Measurements from ENCODE around the gene CATSPERD. TPM values are rescaled to one million over a fixed set of nuclear protein-coding genes. Genes with fewer than 3 reads are reported as not detected.

Gene CATSPERD
- polyA plus RNA-seq, 3 donors: not detected

GRCh38 chr19:5694956-5695648, 25.3 kb upstream of the CATSPERD start:
- Histone ChIP-seq H3K27me3 (ENCODE audit: control insufficient read depth in 2 of 2, insufficient read depth in 2 of 2, low read length in 2 of 2) (no peaks in the 10 kb centered on the region), H2AFZ (ENCODE audit: insufficient read depth, low read depth, low read length, poor library complexity, severe bottlenecking) (no peak overlapping the region), H3K4me3 (replicated peaks in 1 of 3; ENCODE audit: low read depth in 2 of 3, low read length in 3 of 3) (no peak overlapping the region), H3K36me3 (replicated peaks in 1 of 2; ENCODE audit: control insufficient read depth in 1 of 2, insufficient read depth in 2 of 2, low read length in 2 of 2) (peaks cover 69 to 73% of the 10 kb centered on the region in 2 donors), H3K9me3 (replicated peaks in 1 of 2; ENCODE audit: control insufficient read depth in 1 of 2, insufficient read depth in 1 of 2, low read length in 2 of 2) (no peaks in the 10 kb centered on the region), H3K4me1 (ENCODE audit: control insufficient read depth in 1 of 2, insufficient read depth in 2 of 2, low read length in 2 of 2) (peaks cover 13 to 20% of the 10 kb centered on the region in 2 donors), H3K79me2 (ENCODE audit: insufficient read depth, low read length) (peaks cover 54% of the 10 kb centered on the region), H3K27ac (ENCODE audit: low read depth in 1 of 2, low read length in 2 of 2) (no peak overlapping the region), H4K20me1 (ENCODE audit: insufficient read depth, low read length) (peaks cover 79% of the 10 kb centered on the region), H3K9ac (ENCODE audit: insufficient read depth, low read length, poor library complexity, severe bottlenecking) (no peak overlapping the region), H3K4me2 (replicated peaks; ENCODE audit: extremely low read depth, low read length, poor library complexity, severe bottlenecking) (no peak overlapping the region)
- H3K9me3 Mint-ChIP-seq: peaks cover 0 to 4% (median 0%) of the 10 kb centered on the region in 7 donors
- H3K36me3 Mint-ChIP-seq: peaks cover 37 to 64% of the 10 kb centered on the region in 2 donors
- no peak for TF ChIP-seq CTCF (IDR thresholded peaks at IDR 0.05)
- peaks cover 0 to 1% (median 0%) of the 10 kb centered on the region in 3 donors for H3K27me3 Mint-ChIP-seq (ENCODE audit: low read depth in 3 of 3)
- H3K27ac Mint-ChIP-seq: no peak overlapping the region
- intact Hi-C loops (cut with micrococcal nuclease): no loop called here
- WGBS (ENCODE audit: insufficient coverage): 89% methylated on average over 7 of the region's 8 CpGs
- no peak for DNase-seq
- peaks cover 19% of the 10 kb centered on the region for H3K4me1 Mint-ChIP-seq
- no peak overlapping the region for H3K4me3 Mint-ChIP-seq

- Histone ChIP-seq H3K9ac (ENCODE audit: insufficient read depth, low read length, poor library complexity, severe bottlenecking) (no peak overlapping the region), H3K9me3 (replicated peaks in 1 of 2; ENCODE audit: control insufficient read depth in 1 of 2, insufficient read depth in 1 of 2, low read length in 2 of 2) (no peaks in the 10 kb centered on the region), H3K4me2 (replicated peaks; ENCODE audit: extremely low read depth, low read length, poor library complexity, severe bottlenecking) (no peak overlapping the region), H4K20me1 (ENCODE audit: insufficient read depth, low read length) (peaks cover 74% of the 10 kb centered on the region), H3K36me3 (replicated peaks in 1 of 2; ENCODE audit: control insufficient read depth in 1 of 2, insufficient read depth in 2 of 2, low read length in 2 of 2) (peaks cover 76 to 79% of the 10 kb centered on the region in 2 donors), H3K79me2 (ENCODE audit: insufficient read depth, low read length) (peaks cover 47% of the 10 kb centered on the region), H3K27ac (ENCODE audit: low read depth in 1 of 2, low read length in 2 of 2) (no peak overlapping the region), H3K4me1 (ENCODE audit: control insufficient read depth in 1 of 2, insufficient read depth in 2 of 2, low read length in 2 of 2) (peaks cover 9 to 16% of the 10 kb centered on the region in 2 donors), H2AFZ (ENCODE audit: insufficient read depth, low read depth, low read length, poor library complexity, severe bottlenecking) (no peak overlapping the region), H3K4me3 (replicated peaks in 1 of 3; ENCODE audit: low read depth in 2 of 3, low read length in 3 of 3) (no peak overlapping the region), H3K27me3 (ENCODE audit: control insufficient read depth in 2 of 2, insufficient read depth in 2 of 2, low read length in 2 of 2) (no peaks in the 10 kb centered on the region)
- DNase-seq: no peak
- Mint-ChIP-seq H3K4me3 (no peak overlapping the region), H3K36me3 (peaks cover 41 to 70% of the 10 kb centered on the region in 2 donors), H3K27ac (no peak overlapping the region), H3K4me1 (peaks cover 16% of the 10 kb centered on the region), H3K27me3 (ENCODE audit: low read depth in 3 of 3) (peaks cover 0 to 1% (median 0%) of the 10 kb centered on the region in 3 donors), H3K9me3 (peaks cover 0 to 2% (median 0%) of the 10 kb centered on the region in 7 donors)
- intact Hi-C loops (cut with micrococcal nuclease): no loop called here
- WGBS (ENCODE audit: insufficient coverage): 96% methylated on average over 23 of the region's 28 CpGs
- no peak for TF ChIP-seq CTCF (IDR thresholded peaks at IDR 0.05)
Measured at GRCh38 chr19:5695649-5696195, 24.7 kb upstream of the CATSPERD start.
